Cerebellar cortex (tissue), 1 donor: ENCODE results near the gene RAB26.

ENCODE experiments used
- DNase-seq: peaks from one replicate; pipeline ENCODE4 v3.0.0-alpha.2; 2015; ENCODE audit warnings: low spot score

Gene RAB26

GRCh38 chr16:2142942-2143877 is 5.2 kb upstream of the RAB26 start:
- peak; percentile 81 for DNase-seq

DNA sequence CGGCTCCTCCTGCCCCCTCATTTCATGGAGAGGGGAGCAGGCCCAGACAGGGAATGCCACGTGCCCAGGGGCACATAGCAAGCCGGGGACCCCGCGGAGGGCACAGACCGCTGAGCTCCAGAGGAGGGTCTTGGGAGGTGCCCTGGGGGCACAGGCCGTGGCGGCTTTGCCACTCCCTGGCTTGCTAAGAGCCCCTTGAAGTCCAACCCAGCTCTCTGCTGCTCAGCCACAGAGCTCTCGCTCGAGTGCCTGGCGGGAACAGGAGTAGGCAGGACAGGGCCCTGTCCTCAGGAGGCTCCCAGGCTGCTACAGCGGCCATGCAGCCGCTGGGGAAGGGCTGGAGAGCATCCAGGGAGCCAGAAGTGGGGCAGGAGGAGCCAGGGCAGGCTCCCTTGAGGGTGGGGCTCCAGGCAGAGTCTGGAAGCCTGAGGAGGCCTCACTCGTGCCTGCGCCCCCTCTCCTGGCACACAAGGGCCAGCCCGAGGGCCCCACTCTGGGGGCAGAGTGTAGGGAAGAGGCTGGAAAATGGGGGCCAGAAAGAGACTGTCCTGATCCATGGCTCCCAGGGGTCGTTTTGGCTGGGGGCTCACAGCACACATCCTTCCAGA is 4.4 kb upstream of the RAB26 start:
- no peak for DNase-seq

DNA sequence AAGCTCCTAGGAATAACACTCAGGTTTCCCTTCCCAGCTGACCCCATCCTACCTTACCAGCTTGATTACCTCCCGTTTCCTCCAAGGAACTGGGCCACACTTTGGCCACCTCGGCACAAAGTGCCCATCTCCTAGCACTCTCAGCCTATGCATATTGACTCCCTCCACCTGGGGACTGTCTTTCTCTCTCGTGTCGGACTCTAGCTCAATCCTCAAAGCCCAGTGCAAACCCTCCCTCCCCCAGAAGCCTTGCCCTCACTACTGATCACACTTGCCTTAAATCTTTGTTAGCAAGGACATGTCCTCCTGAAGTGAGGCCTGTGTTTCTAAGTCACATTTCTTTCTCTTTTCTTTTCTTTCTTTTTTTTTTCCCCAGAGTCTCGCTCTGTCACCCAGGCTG is 2.6 kb upstream of the RAB26 start:
- peak; percentile 43 for DNase-seq

GRCh38 chr16:2147378-2147777 is 1.0 kb upstream of the RAB26 start:
- DNase-seq: no peak

- peak; percentile 56 for DNase-seq
These were observed 547 bp downstream of the RAB26 start for GRCh38 chr16:2148714-2149629.

DNA sequence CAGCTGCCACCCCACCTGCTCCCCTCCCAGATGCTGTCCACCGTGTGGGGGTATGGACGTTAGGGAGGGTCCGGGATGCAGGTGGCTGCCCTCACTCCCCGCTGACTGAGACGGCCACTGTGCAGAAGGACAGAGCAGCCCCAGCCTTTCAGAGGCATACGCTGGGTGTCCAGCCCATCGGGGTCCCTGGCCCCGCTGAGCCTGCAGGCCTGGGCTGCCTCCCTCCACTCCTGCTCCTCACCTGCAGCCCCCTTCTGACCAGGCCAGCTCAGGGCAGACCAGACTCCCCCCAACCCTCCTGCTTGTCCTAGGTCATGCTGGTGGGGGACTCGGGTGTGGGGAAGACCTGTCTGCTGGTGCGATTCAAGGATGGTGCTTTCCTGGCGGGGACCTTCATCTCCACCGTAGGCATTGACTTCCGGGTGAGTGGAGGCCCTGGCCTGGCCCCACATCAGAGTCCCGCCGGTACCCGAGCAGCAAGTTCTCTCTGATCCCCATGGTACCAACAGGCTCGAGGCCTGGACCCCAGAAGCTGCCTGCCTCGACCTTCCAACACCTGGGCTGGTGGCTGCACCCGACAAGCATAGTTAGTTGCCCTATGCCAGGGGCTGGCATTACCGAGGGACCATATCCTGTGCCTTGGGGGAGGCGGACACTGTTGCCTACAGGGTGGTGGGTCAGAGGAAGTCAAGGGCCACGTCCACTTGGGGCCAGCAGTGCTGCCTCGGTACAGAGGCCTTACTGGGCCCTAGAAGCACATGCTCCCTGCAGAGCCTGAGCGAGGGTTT is 1.4 kb downstream of the RAB26 start:
- peak; percentile 63 for DNase-seq

DNA sequence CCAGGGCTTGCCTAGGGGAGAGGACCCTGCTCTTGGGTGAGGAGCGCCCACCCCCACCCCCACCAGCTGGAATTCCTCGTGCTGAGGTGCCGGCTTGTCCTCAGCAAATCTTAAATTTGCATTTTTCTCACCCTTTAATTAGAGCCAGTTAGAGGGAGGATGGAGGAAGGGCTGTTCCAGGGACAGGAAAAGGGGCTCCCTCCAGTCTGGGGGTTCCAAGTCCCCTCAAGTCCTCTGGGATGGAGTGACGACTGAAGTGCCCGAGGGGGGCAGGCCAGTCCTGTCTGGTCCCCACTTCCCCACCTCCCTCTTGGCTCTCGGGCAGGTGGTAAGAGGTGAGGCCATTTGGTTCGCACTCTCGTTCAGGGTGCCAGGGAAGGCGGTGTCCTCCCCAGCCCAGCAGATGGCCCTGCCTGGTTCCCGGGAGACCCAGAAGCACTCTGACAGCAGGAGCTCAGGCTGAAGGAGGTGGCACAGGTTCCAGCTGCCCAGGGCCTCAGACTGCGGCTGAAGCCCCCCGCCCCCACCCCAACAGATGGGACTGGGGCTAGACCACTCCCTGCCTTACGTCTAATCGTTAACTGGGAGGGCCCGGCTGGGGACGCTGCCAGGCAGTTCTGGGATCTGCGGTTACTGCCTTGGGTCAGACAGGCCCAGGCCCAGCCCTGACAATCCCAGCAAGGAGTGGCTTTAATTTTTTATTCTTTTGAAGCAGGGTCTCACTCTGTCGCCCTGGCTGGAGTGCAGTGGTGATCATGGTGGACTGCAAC is 2.2 kb downstream of the RAB26 start:
- DNase-seq: peak; percentile 81

DNA sequence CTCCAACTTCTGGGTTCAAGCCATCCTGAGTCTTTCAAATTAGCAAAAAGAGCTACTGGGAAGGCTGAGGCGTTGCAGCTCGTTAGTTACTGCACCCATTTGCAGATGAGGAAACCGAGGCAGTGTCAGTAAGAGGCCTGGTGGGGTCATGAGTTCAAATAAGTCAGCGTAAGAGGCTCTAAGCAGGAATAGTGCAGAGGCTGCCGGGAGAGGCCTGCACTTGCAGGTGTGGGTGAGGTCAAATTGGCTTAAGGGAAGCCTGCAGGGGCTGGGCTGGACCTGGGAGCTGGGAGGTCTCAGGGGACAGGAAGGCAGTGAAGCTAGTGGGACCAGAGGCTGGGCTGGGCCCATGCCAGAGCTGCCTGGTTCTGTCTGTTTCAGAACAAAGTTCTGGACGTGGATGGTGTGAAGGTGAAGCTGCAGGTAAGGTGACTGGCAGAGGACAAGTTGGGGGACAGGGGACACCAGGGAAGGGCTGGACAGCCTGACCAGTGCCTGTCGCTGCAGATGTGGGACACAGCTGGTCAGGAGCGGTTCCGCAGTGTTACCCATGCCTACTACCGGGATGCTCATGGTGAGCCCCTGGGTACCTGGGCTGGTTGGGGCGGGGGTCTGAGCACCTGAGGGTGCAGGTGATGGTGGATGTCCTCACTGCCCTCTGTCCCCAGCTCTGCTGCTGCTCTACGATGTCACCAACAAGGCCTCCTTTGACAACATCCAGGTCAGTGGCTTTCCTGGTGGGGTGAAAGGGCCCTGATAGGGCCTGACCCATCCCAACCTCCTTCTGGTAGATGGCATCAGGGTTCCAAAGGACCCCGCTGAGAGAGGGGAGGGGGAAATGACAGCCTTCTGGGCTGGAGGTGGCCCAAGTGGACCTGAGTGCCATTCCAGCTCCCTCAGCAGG is 3.0 kb downstream of the RAB26 start:
- peak; percentile 67 for DNase-seq

DNA sequence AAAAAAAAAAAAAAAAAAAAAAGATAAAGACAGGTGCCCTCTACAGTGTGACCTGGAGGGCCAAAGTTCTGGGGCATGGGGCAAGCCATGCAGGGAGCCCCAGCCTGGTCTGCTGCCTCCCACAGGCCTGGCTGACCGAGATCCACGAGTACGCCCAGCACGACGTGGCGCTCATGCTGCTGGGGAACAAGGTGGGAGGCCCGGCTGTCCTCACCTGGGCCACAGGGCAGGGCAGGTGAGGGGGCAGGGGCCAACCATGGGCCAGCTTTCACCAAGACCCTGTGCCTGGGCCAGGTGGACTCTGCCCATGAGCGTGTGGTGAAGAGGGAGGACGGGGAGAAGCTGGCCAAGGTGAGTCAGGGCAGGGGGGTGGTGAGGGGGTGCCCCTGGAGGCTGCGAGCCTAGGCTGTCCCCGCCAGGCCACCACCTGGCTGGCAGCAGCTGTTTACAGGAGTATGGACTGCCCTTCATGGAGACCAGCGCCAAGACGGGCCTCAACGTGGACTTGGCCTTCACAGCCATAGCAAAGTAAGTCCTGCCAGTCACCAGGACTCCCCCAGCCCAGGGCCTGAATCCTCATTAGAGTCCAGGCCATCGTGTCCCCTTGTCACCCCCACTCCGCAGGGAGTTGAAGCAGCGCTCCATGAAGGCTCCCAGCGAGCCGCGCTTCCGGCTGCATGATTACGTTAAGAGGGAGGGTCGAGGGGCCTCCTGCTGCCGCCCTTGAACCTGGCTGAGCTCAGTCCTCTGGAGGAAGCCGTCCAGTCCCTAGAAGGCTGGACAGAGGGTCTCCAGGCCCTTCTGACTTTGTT is 4.5 kb downstream of the RAB26 start:
- peak; percentile 43 for DNase-seq

- peak; percentile 33 for DNase-seq
These were observed 6.2 kb downstream of the RAB26 start for GRCh38 chr16:2154533-2155090.

GRCh38 chr16:2155091-2155950 is 6.9 kb downstream of the RAB26 start, which contains the start of gene TRAF7:
Gene TRAF7 (plus strand): TSS chr16:2155782. CDS start chr16:2163921, 8,139 bp downstream.
- peak; percentile 100 for DNase-seq

DNA sequence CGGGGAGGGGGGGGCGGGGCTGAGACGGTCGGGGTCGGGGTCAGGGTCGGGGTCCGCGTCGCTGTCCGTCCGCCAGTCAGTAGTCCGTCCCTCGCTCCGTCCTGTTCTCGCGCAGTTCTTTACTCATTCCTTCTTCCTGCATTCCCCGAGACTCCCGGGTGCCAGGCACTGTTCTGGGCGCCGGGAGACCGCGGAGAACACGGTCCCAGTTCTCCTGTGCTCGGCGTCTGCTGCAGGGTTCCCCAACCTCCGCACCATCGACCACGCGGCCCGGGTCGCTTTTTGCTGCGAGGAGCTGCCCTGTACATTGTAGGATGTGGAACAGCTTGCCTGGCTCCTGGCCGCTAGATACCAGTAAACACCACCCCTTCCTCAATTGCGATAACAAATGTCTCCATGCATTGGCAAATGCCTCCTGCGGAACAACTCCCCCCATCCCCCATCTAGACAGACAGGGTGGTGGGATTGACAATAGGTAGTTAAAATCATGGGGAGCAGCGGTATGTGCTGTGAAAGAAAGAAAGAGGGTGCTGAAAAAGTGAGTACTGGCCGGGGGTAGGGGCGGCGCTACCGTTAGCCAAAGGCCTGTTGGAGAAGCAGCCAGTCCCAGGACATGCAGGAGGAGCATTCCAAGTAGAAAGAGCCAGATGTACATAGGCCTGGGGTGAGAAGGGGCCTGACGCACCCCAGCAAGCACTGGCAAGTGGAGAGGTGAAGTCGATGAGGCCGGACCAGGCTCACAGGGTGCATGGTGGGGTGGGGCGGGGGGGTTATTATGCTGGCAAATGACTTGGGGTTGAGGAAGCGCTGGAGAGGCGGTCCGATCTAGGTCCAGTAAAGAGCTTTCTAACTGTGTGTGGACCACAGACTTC is 7.8 kb downstream of the RAB26 start:
- no peak for DNase-seq

- DNase-seq: no peak
These were observed 8.4 kb downstream of the RAB26 start for GRCh38 chr16:2156849-2157224.

DNA sequence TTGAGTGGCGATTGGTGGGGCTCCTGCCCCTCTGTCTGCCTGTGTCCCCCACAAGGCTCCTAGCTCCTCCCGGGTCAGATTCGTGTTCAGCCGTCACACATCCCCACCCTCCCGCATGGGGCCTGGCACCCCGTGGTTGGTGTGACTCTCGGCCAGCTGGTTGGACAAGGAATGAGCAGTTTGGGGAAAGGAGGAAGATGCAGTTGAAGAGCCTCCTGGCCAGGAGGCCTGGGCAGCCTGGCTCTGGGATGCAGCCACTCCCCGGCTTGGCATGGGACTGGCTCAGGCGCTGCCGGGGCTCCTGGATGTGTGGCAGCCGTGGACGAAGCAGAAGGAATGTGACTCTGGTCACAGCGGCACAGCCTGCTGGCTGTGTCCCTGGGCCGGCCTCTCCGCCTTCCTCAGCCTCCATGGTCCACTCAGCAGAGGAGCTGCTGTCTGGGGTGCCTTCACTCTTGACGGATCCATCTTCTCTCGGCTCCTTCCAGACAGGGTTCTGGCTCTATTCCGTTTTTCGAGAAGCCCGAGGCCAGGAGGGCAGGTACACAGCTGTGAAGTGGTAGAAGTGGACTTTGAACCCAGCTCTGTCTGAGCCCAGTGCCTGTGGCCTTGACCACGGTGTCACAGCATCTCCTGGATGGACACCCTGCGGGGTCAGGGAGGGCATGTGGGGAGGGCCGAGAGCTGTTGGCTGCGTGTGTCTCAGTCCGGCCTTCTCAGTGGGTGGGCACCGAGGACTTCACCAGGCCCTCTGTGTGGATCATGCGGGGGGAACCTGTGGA is 9.2 kb downstream of the RAB26 start:
- DNase-seq: peak; percentile 29

GRCh38 chr16:2158262-2158638 is 9.8 kb downstream of the RAB26 start:
- no peak for DNase-seq
